Measurements from ENCODE around the gene FAAH. TPM values are rescaled to one million over a fixed set of nuclear protein-coding genes. Genes with fewer than 3 reads are reported as not detected.

Gene FAAH
- total RNA-seq (1.7 and 2.1 TPM in 2 replicates), polyA plus RNA-seq (0.27 and 0.61 TPM in 2 replicates), polyA minus RNA-seq (ENCODE audit: low replicate concordance) (0.12 and 1.5 TPM in 2 replicates)
- 0.23 and 0.78 TPM in 2 replicates for polyA plus RNA-seq (2012)

DNA sequence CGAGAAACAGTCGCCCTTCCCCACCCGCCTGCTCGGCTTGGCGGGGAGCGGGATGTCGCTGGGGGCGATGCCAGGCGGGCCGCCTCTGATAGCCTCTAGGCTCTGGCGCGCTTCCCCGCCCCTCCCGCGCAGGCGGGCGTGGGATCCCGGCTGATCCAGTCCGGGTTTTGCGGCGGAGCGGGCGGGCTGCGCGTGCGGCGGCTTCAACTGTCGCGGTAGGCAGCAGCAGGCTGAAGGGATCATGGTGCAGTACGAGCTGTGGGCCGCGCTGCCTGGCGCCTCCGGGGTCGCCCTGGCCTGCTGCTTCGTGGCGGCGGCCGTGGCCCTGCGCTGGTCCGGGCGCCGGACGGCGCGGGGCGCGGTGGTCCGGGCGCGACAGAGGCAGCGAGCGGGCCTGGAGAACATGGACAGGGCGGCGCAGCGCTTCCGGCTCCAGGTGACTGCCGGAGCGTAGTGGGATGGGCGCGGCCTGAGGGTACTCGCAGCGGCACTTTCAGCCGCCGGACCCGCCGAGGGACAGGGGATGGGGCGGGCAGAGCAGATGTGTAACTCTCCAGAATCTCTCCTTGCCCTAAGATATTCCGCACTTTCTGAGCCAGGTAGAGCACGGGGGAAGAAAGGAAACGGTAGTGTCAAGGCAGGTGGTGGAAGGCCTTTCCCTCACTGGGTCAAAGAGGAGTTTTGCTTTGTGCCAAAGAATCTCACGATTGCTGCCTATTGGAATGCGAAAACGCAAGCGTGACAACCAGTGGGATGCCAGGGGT, at the start of gene FAAH:
FAAH (plus strand) TSS at position 210 of the 764 bp plus-strand sequence; CDS start at position 242, 32 bp downstream.
- TF ChIP-seq, protein P1, sequence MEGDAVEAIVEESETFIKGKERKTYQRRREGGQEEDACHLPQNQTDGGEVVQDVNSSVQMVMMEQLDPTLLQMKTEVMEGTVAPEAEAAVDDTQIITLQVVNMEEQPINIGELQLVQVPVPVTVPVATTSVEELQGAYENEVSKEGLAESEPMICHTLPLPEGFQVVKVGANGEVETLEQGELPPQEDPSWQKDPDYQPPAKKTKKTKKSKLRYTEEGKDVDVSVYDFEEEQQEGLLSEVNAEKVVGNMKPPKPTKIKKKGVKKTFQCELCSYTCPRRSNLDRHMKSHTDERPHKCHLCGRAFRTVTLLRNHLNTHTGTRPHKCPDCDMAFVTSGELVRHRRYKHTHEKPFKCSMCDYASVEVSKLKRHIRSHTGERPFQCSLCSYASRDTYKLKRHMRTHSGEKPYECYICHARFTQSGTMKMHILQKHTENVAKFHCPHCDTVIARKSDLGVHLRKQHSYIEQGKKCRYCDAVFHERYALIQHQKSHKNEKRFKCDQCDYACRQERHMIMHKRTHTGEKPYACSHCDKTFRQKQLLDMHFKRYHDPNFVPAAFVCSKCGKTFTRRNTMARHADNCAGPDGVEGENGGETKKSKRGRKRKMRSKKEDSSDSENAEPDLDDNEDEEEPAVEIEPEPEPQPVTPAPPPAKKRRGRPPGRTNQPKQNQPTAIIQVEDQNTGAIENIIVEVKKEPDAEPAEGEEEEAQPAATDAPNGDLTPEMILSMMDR (conservative IDR thresholded peaks at IDR 0.05 in 1 of 2, IDR thresholded peaks at IDR 0.05 in 1 of 2; ENCODE audit: low read depth in 1 of 2, low read length in 2 of 2) = no peak
- peak; percentile 69 for TF ChIP-seq EZH2 (IDR thresholded peaks at IDR 0.05; ENCODE audit: low read length, missing control alignments)
- Histone ChIP-seq H3K9ac (ENCODE audit: insufficient read depth, low read length) (no peak within 1 kb of the TSS), H3K36me3 (ENCODE audit: control insufficient read depth, insufficient read depth, low read length) (no peaks in the 10 kb centered on the region), H3K27ac (ENCODE audit: insufficient read depth, low read length) (no peak within 1 kb of the TSS), H3K4me2 (ENCODE audit: extremely low read depth, insufficient read depth, low read length) (peak within 1 kb of the TSS; percentile 68), H4K20me1 (ENCODE audit: control insufficient read depth, extremely low read depth, insufficient read depth, low read length) (no peaks in the 10 kb centered on the region), H3K27me3 (ENCODE audit: control insufficient read depth, insufficient read depth, low read length) (peaks cover 24% of the 10 kb centered on the region), H3K79me2 (ENCODE audit: control insufficient read depth, insufficient read depth, low read length) (no peaks in the 10 kb centered on the region), H3K4me3 (replicated peaks in 1 of 4; ENCODE audit: control extremely low read depth in 1 of 4, insufficient read depth in 1 of 4, low read depth in 3 of 4, low read length in 4 of 4) (peak within 1 kb of the TSS in 2 of 4 experiments; percentile 5 to 45), H3K4me1 (ENCODE audit: control insufficient read depth, extremely low read depth, insufficient read depth, low read length) (peaks cover 2% of the 10 kb centered on the region), H2AFZ (ENCODE audit: low read length) (no peak within 1 kb of the TSS), H3K9me3 (ENCODE audit: control insufficient read depth, insufficient read depth, low read depth, low read length) (no peaks in the 10 kb centered on the region)
- peak; percentile 40 to 56 for DNase-seq (ENCODE audit: low read depth in 2 of 2)

DNA sequence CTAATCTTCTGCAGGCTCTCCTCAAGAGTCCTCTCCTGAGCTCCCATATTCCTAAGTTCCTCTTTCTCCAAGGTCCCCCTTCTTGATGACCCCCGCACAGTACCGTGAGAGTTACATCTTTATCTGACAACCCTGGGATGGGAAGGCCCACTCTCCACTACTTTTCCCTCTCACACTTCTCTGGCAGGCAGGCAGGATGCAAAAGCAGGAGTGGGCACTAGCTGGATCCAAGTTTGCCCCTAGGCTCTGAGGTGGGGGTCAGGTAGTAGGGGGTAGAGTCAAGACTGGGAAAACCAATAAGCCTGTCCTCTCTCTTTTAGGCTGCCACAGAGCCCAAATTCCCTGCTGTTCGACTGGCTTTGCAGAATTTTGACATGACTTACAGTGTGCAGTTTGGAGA, 49.6 kb upstream of the FAAH start:
- Histone ChIP-seq H3K27me3 (ENCODE audit: control insufficient read depth, insufficient read depth, low read length) (no peaks in the 10 kb centered on the region), H3K4me2 (ENCODE audit: extremely low read depth, insufficient read depth, low read length) (no peak overlapping the region), H3K9ac (ENCODE audit: insufficient read depth, low read length) (no peak overlapping the region), H3K36me3 (ENCODE audit: control insufficient read depth, insufficient read depth, low read length) (peaks cover 11% of the 10 kb centered on the region), H2AFZ (ENCODE audit: low read length) (no peak overlapping the region), H3K27ac (ENCODE audit: insufficient read depth, low read length) (no peak overlapping the region), H3K79me2 (ENCODE audit: control insufficient read depth, insufficient read depth, low read length) (peaks cover 16% of the 10 kb centered on the region), H3K4me1 (ENCODE audit: control insufficient read depth, extremely low read depth, insufficient read depth, low read length) (peaks cover 6% of the 10 kb centered on the region), H4K20me1 (ENCODE audit: control insufficient read depth, extremely low read depth, insufficient read depth, low read length) (no peaks in the 10 kb centered on the region), H3K4me3 (replicated peaks in 1 of 4; ENCODE audit: control extremely low read depth in 1 of 4, insufficient read depth in 1 of 4, low read depth in 3 of 4, low read length in 4 of 4) (no peak overlapping the region), H3K9me3 (ENCODE audit: control insufficient read depth, insufficient read depth, low read depth, low read length) (no peaks in the 10 kb centered on the region)
- no peak for DNase-seq (ENCODE audit: low read depth in 2 of 2)
- TF ChIP-seq, protein P1 (conservative IDR thresholded peaks at IDR 0.05 in 1 of 2, IDR thresholded peaks at IDR 0.05 in 1 of 2; ENCODE audit: low read depth in 1 of 2, low read length in 2 of 2) = no peak
- no peak for TF ChIP-seq EZH2 (IDR thresholded peaks at IDR 0.05; ENCODE audit: low read length, missing control alignments)

DNA sequence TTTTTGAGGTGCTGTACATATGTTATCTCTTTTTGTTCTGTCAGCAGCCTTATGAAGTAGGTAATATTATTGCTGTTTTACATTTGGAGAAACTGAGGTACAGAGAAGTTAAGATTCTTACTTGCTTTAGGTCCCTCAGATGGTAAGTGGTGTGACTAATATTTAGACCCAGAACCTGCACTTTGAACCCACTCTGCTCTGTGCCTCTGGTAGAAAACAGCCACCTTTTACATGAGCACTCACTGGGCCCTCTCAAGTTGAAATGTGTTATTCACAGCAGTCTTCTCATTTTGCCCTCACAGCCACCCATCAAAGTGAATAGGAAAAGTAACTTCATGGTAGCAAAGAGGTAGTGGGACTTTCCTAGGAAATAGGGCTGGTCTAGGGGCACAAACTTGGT, 48.8 kb upstream of the FAAH start:
- Histone ChIP-seq H3K9ac (ENCODE audit: insufficient read depth, low read length) (no peak overlapping the region), H3K79me2 (ENCODE audit: control insufficient read depth, insufficient read depth, low read length) (peaks cover 16% of the 10 kb centered on the region), H4K20me1 (ENCODE audit: control insufficient read depth, extremely low read depth, insufficient read depth, low read length) (no peaks in the 10 kb centered on the region), H3K4me2 (ENCODE audit: extremely low read depth, insufficient read depth, low read length) (no peak overlapping the region), H3K27me3 (ENCODE audit: control insufficient read depth, insufficient read depth, low read length) (no peaks in the 10 kb centered on the region), H3K9me3 (ENCODE audit: control insufficient read depth, insufficient read depth, low read depth, low read length) (no peaks in the 10 kb centered on the region), H3K36me3 (ENCODE audit: control insufficient read depth, insufficient read depth, low read length) (peaks cover 11% of the 10 kb centered on the region), H2AFZ (ENCODE audit: low read length) (no peak overlapping the region), H3K27ac (ENCODE audit: insufficient read depth, low read length) (no peak overlapping the region), H3K4me1 (ENCODE audit: control insufficient read depth, extremely low read depth, insufficient read depth, low read length) (peaks cover 6% of the 10 kb centered on the region), H3K4me3 (replicated peaks in 1 of 4; ENCODE audit: control extremely low read depth in 1 of 4, insufficient read depth in 1 of 4, low read depth in 3 of 4, low read length in 4 of 4) (no peak overlapping the region)
- TF ChIP-seq, protein P1 (conservative IDR thresholded peaks at IDR 0.05 in 1 of 2, IDR thresholded peaks at IDR 0.05 in 1 of 2; ENCODE audit: low read depth in 1 of 2, low read length in 2 of 2) = no peak
- TF ChIP-seq EZH2 (IDR thresholded peaks at IDR 0.05; ENCODE audit: low read length, missing control alignments) = no peak
- no peak for DNase-seq (ENCODE audit: low read depth in 2 of 2)
